WTC11 (cell line): ENCODE data around the gene FAM117B. TPM values are rescaled to one million over a fixed set of nuclear protein-coding genes. Genes with fewer than 3 reads are reported as not detected.

Experiments used
- ATAC-seq: fragments of 200-7000 bp; cut with Tn5 transposase; 2 replicates; pipeline ENCODE4 v1.10.0; 2021; ENCODE audit warnings: mild to moderate bottlenecking, moderate library complexity
- CTCF ChIA-PET: fragments of 300-600 bp; sonication (Branson Sonifier 250); formaldehyde crosslinking; loops from one replicate; lab custom pipeline; 2021; ENCODE audit warnings: antibody characterized with exemption; lab: Charles Lee
- POLR2A ChIA-PET: fragments of 350-600 bp; sonication (Branson Sonifier 250); formaldehyde crosslinking; loops from one replicate; lab custom pipeline; 2021; ENCODE audit warnings: antibody characterized with exemption; lab: Charles Lee
- DNase-seq: peaks from one replicate; pipeline ENCODE4 v3.0.0; 2021; ENCODE audit warnings: low spot score
- H3K27ac Mint-ChIP-seq: 2 replicates; pipeline ENCODE4 v1.8.0; 2021; ENCODE audit warnings: mixed read lengths
- H3K27me3 Mint-ChIP-seq: 2 replicates; pipeline ENCODE4 v1.8.0; 2021; ENCODE audit warnings: low read depth, mild to moderate bottlenecking, moderate library complexity, mixed read lengths
- H3K36me3 Mint-ChIP-seq: 2 replicates; pipeline ENCODE4 v1.8.0; 2021; ENCODE audit warnings: mixed read lengths
- H3K4me1 Mint-ChIP-seq: 2 replicates; pipeline ENCODE4 v1.8.0; 2022; ENCODE audit warnings: mixed read lengths
- H3K4me3 Mint-ChIP-seq: 2 replicates; pipeline ENCODE4 v1.8.0; 2021; ENCODE audit warnings: mild to moderate bottlenecking, moderate library complexity, mixed read lengths
- H3K9me3 Mint-ChIP-seq: 2 replicates; pipeline ENCODE4 v1.8.0; 2021; ENCODE audit warnings: mixed read lengths
- ESRRA ChIP-seq: sonication (generic); formaldehyde crosslinking; IDR thresholded peaks from 2 replicates; pipeline ENCODE4 v1.8.1; 2022; ENCODE audit warnings: mild to moderate bottlenecking, missing genetic modification reagents, borderline replicate concordance
- FOXK1 ChIP-seq: sonication (generic); formaldehyde crosslinking; IDR thresholded peaks from 2 replicates; pipeline ENCODE4 v1.8.0; 2022; ENCODE audit warnings: mild to moderate bottlenecking, moderate library complexity, missing genetic modification reagents
- FOXP1 ChIP-seq: sonication (generic); formaldehyde crosslinking; IDR thresholded peaks from 2 replicates; pipeline ENCODE4 v1.8.0; 2022; ENCODE audit warnings: missing genetic modification reagents, mild to moderate bottlenecking, moderate library complexity, borderline replicate concordance
- IRF2 ChIP-seq: sonication (generic); formaldehyde crosslinking; IDR thresholded peaks from 2 replicates; pipeline ENCODE4 v1.8.0; 2022; ENCODE audit warnings: low read depth, missing genetic modification reagents, borderline replicate concordance
- NFE2L1 ChIP-seq: sonication (generic); formaldehyde crosslinking; IDR thresholded peaks from 2 replicates; pipeline ENCODE4 v1.8.1; 2023; ENCODE audit warnings: missing genetic modification reagents
- NFYB ChIP-seq: sonication (generic); formaldehyde crosslinking; conservative IDR thresholded peaks from 2 replicates; pipeline ENCODE4 v1.8.0; 2022; ENCODE audit warnings: low read depth, missing genetic modification reagents
- SMAD3 ChIP-seq: sonication (generic); formaldehyde crosslinking; IDR thresholded peaks from 2 replicates; pipeline ENCODE4 v1.8.0; 2022; ENCODE audit warnings: missing genetic modification reagents, mild to moderate bottlenecking, borderline replicate concordance
- SMAD4 ChIP-seq: sonication (generic); formaldehyde crosslinking; IDR thresholded peaks from 2 replicates; pipeline ENCODE4 v1.8.0; 2022; ENCODE audit warnings: mild to moderate bottlenecking, missing genetic modification reagents
- TEAD4 ChIP-seq: sonication (generic); formaldehyde crosslinking; IDR thresholded peaks from 2 replicates; pipeline ENCODE4 v1.8.0; 2022; ENCODE audit warnings: mild to moderate bottlenecking, missing genetic modification reagents
- TP53 ChIP-seq: sonication (generic); formaldehyde crosslinking; IDR thresholded peaks from 2 replicates; pipeline ENCODE4 v1.8.1; 2023; ENCODE audit warnings: mild to moderate bottlenecking, missing genetic modification reagents
- ZNF671 ChIP-seq: fragments of 250-450 bp; sonication (Bioruptor Pico); IDR thresholded peaks from 2 replicates; pipeline ENCODE4 v1.8.0; 2021; ENCODE audit warnings: mild to moderate bottlenecking
- total RNA-seq: library from RNA; stranded (reverse); gene quantifications from 3 replicates; pipeline ENCODE4 v1.2.3, GENCODE V29; 2021
- TF ChIP-seq, protein P1 (sequence below): sonication (generic); formaldehyde crosslinking; IDR thresholded peaks from 2 replicates; pipeline ENCODE4 v1.8.0; 2023; ENCODE audit warnings: missing genetic modification reagents
- TF ChIP-seq, protein P2 (sequence below): sonication (generic); formaldehyde crosslinking; IDR thresholded peaks from 2 replicates; pipeline ENCODE4 v1.8.0; 2022; ENCODE audit warnings: mild to moderate bottlenecking, missing genetic modification reagents
- TF ChIP-seq, protein P3 (sequence below): sonication (generic); formaldehyde crosslinking; IDR thresholded peaks from 2 replicates; pipeline ENCODE4 v1.8.1; 2023; ENCODE audit warnings: mild to moderate bottlenecking, missing genetic modification reagents, moderate library complexity
- TF ChIP-seq, protein P4 (sequence below): sonication (generic); formaldehyde crosslinking; IDR thresholded peaks from 2 replicates; pipeline ENCODE4 v1.8.1; 2023; ENCODE audit warnings: mild to moderate bottlenecking, missing genetic modification reagents
- TF ChIP-seq, protein P5 (sequence below): sonication (generic); formaldehyde crosslinking; IDR thresholded peaks from 2 replicates; pipeline ENCODE4 v1.8.1; 2022; ENCODE audit warnings: low read depth, mild to moderate bottlenecking, moderate library complexity, missing genetic modification reagents, borderline replicate concordance
- TF ChIP-seq, protein P6 (sequence below): fragments of 250-450 bp; sonication (Bioruptor Pico); IDR thresholded peaks from 2 replicates; pipeline ENCODE4 v1.9.0; 2021; ENCODE audit warnings: mild to moderate bottlenecking
- TF ChIP-seq, protein P7 (sequence below): fragments of 250-450 bp; sonication (Bioruptor Pico); conservative IDR thresholded peaks from 2 replicates; pipeline ENCODE4 v1.9.0; 2021; ENCODE audit warnings: mild to moderate bottlenecking
- TF ChIP-seq, protein P8 (sequence below): sonication (generic); formaldehyde crosslinking; IDR thresholded peaks from 2 replicates; pipeline ENCODE4 v1.8.0; 2022; ENCODE audit warnings: mild to moderate bottlenecking, missing genetic modification reagents

Gene FAM117B
- total RNA-seq, 1 experiment from 2014 or later = 18.1 TPM

DNA sequence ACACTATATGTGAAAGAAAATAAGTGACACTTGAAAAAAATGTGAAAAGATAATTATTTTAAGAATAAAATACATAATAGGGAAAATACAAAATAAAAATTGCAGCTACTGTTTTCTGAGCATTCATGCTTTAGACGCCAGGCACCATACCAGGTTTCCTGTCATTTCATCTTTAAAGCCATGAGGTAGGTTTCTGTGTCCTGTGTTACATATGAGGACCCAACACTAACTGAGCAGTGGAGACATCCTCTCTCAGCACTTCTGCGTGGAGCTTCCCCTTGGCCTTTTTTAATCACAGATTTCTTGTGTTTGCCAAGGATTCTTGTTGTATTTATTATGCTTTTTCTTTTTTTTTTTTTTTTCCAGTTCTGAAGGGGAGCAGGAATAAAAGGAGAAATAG, 117.3 kb downstream of the FAM117B start (continued):
- TF ChIP-seq, protein P1, sequence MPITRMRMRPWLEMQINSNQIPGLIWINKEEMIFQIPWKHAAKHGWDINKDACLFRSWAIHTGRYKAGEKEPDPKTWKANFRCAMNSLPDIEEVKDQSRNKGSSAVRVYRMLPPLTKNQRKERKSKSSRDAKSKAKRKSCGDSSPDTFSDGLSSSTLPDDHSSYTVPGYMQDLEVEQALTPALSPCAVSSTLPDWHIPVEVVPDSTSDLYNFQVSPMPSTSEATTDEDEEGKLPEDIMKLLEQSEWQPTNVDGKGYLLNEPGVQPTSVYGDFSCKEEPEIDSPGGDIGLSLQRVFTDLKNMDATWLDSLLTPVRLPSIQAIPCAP (CRISPR knock-in tag) = no peak
- no peak for TF ChIP-seq NFYB (CRISPR knock-in tag)
- TF ChIP-seq ZNF671 = no peak
- TF ChIP-seq, protein P2, sequence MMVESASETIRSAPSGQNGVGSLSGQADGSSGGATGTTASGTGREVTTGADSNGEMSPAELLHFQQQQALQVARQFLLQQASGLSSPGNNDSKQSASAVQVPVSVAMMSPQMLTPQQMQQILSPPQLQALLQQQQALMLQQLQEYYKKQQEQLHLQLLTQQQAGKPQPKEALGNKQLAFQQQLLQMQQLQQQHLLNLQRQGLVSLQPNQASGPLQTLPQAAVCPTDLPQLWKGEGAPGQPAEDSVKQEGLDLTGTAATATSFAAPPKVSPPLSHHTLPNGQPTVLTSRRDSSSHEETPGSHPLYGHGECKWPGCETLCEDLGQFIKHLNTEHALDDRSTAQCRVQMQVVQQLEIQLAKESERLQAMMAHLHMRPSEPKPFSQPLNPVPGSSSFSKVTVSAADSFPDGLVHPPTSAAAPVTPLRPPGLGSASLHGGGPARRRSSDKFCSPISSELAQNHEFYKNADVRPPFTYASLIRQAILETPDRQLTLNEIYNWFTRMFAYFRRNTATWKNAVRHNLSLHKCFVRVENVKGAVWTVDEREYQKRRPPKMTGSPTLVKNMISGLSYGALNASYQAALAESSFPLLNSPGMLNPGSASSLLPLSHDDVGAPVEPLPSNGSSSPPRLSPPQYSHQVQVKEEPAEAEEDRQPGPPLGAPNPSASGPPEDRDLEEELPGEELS = no peak

DNA sequence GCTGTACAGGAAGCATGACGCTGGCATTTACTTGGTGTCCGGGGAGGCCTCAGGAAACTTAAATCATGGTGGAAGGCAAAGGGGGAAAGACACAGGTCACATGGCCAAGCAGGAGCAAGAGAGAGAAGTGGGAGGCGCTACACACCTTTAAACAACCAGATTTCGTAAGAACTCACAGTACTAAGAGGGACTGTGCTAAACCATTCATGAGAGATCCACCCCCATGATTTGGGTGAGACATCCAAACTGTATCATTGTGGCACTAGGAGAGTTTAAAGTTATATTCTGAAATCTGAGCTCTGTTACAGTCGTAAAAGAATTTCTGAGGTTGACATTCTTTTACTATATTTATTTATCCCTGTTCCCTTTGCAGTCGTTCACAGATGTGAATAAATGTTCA, 120.2 kb downstream of the FAM117B start:
- ChIA-PET POLR2A (no interaction called here), CTCF (no interaction called here)
- ATAC-seq (no peak), DNase-seq (no peak)
- Mint-ChIP-seq H3K27ac (no peak overlapping the region), H3K4me1 (no peaks in the 10 kb centered on the region), H3K36me3 (peaks cover 30% of the 10 kb centered on the region), H3K4me3 (no peak overlapping the region), H3K9me3 (peaks cover 14% of the 10 kb centered on the region), H3K27me3 (no peaks in the 10 kb centered on the region)
- no peak for TF ChIP-seq FOXK1 (CRISPR knock-in tag)
- TF ChIP-seq, protein P3, sequence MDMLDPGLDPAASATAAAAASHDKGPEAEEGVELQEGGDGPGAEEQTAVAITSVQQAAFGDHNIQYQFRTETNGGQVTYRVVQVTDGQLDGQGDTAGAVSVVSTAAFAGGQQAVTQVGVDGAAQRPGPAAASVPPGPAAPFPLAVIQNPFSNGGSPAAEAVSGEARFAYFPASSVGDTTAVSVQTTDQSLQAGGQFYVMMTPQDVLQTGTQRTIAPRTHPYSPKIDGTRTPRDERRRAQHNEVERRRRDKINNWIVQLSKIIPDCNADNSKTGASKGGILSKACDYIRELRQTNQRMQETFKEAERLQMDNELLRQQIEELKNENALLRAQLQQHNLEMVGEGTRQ (CRISPR knock-in tag) = peak; percentile 48; the same call in 1 of the 2 replicates

DNA sequence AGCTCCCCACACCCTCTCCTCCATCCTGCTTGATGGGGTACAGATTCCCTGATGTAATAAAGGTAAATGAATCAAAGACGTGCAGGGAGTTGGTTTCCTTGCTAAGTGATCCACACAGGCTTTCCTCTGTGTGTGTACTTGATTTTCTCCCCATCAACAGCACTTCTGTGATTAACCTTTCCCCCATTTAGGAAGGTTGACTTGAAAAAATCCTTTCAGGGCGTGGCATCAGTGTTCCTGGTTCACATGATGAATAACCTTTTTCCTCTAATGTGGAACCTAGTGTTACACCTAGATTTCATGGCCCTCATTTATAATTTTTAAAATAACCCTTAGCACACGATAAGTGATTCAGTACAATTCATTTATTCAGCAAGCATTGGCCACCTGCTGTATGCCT, 121.8 kb downstream of the FAM117B start:
- peaks cover 32% of the 10 kb centered on the region for H3K36me3 Mint-ChIP-seq
- no peaks in the 10 kb centered on the region for H3K4me1 Mint-ChIP-seq
- peaks cover 14% of the 10 kb centered on the region for H3K9me3 Mint-ChIP-seq
- no peak for ATAC-seq
- H3K27ac Mint-ChIP-seq = no peak overlapping the region
- no peak for DNase-seq
- H3K27me3 Mint-ChIP-seq = no peaks in the 10 kb centered on the region
- ChIA-PET POLR2A (no interaction called here), CTCF (no interaction called here)
- H3K4me3 Mint-ChIP-seq = no peak overlapping the region
- TF ChIP-seq, protein P4, sequence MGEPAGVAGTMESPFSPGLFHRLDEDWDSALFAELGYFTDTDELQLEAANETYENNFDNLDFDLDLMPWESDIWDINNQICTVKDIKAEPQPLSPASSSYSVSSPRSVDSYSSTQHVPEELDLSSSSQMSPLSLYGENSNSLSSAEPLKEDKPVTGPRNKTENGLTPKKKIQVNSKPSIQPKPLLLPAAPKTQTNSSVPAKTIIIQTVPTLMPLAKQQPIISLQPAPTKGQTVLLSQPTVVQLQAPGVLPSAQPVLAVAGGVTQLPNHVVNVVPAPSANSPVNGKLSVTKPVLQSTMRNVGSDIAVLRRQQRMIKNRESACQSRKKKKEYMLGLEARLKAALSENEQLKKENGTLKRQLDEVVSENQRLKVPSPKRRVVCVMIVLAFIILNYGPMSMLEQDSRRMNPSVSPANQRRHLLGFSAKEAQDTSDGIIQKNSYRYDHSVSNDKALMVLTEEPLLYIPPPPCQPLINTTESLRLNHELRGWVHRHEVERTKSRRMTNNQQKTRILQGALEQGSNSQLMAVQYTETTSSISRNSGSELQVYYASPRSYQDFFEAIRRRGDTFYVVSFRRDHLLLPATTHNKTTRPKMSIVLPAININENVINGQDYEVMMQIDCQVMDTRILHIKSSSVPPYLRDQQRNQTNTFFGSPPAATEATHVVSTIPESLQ (CRISPR knock-in tag) = no peak
- TF ChIP-seq ESRRA (CRISPR knock-in tag) (no peak), SMAD4 (no peak), TP53 (no peak), TEAD4 (CRISPR knock-in tag) (no peak), FOXP1 (CRISPR knock-in tag) (no peak), ZNF671 (no peak), SMAD3 (no peak), NFE2L1 (CRISPR knock-in tag) (no peak), IRF2 (CRISPR knock-in tag) (no peak)
- TF ChIP-seq, protein P2 = no peak
- TF ChIP-seq, protein P5, sequence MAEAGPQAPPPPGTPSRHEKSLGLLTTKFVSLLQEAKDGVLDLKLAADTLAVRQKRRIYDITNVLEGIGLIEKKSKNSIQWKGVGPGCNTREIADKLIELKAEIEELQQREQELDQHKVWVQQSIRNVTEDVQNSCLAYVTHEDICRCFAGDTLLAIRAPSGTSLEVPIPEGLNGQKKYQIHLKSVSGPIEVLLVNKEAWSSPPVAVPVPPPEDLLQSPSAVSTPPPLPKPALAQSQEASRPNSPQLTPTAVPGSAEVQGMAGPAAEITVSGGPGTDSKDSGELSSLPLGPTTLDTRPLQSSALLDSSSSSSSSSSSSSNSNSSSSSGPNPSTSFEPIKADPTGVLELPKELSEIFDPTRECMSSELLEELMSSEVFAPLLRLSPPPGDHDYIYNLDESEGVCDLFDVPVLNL (CRISPR knock-in tag) = no peak
- TF ChIP-seq, protein P6, sequence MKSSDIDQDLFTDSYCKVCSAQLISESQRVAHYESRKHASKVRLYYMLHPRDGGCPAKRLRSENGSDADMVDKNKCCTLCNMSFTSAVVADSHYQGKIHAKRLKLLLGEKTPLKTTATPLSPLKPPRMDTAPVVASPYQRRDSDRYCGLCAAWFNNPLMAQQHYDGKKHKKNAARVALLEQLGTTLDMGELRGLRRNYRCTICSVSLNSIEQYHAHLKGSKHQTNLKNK = no peak
- TF ChIP-seq, protein P7, sequence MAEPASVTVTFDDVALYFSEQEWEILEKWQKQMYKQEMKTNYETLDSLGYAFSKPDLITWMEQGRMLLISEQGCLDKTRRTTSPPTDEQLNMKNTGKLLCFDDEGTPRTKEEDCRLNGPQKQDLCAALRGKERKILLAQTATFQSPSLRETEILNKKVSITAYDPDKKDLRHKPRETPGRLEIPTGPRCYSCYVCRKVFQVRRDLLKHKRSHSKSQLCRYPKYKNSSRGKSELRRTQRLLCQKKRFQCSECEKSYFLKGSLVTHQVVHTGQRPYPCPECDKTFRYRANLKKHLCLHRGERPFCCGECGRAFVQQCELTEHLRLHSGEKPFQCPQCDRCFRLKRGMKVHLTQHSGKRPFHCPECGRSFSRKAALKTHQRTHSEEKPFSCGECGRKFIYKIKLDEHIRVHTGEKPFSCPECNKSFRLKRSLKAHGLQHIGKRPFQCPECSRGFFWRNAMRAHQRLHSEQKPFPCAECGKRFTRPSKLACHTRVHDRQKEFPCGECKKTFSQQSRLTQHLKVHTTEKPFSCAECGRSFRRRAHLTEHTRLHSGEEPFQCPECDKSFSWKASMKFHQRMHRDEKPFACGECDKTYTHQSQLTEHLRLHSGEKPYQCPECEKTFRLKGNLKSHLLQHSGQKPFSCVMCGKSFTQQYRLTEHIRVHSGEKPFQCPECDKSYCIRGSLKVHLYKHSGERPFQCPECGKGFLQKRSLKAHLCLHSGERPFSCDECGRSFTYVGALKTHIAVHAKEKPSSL (CRISPR knock-in tag) = no peak
- TF ChIP-seq, protein P8, sequence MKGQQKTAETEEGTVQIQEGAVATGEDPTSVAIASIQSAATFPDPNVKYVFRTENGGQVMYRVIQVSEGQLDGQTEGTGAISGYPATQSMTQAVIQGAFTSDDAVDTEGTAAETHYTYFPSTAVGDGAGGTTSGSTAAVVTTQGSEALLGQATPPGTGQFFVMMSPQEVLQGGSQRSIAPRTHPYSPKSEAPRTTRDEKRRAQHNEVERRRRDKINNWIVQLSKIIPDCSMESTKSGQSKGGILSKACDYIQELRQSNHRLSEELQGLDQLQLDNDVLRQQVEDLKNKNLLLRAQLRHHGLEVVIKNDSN (CRISPR knock-in tag) = no peak
- TF ChIP-seq, protein P3 (CRISPR knock-in tag) = no peak
